Nephron progenitor cell (in vitro differentiated cells): ENCODE data around the gene SEC16B.

ENCODE experiments used
- DNase-seq: peaks from one replicate; pipeline ENCODE4 v3.0.0; 2021
- H3K27ac Mint-ChIP-seq: 2 replicates; pipeline ENCODE4 v1.8.0; 2021; ENCODE audit warnings: mild to moderate bottlenecking, moderate library complexity, mixed read lengths
- H3K27me3 Mint-ChIP-seq: 2 replicates; pipeline ENCODE4 v1.8.0; 2021; ENCODE audit warnings: mild to moderate bottlenecking, low read depth, mixed read lengths; ENCODE audit not compliant: poor library complexity
- H3K36me3 Mint-ChIP-seq: 2 replicates; pipeline ENCODE4 v1.8.0; 2021; ENCODE audit warnings: low read depth, mixed read lengths
- H3K4me1 Mint-ChIP-seq: 2 replicates; pipeline ENCODE4 v1.8.0; 2021; ENCODE audit warnings: mixed read lengths
- H3K4me3 Mint-ChIP-seq: 2 replicates; pipeline ENCODE4 v1.8.0; 2021; ENCODE audit warnings: mild to moderate bottlenecking, moderate library complexity, mixed read lengths
- H3K9me3 Mint-ChIP-seq: 2 replicates; pipeline ENCODE4 v1.8.0; 2021; ENCODE audit warnings: mild to moderate bottlenecking, moderate library complexity, mixed read lengths
- CTCF ChIP-seq: fragments of 200-600 bp; sonication (generic); IDR thresholded peaks from 2 replicates; pipeline ENCODE4 v1.5.0; 2021; ENCODE audit warnings: antibody characterized with exemption

SEC16B gene

GRCh38 chr1:177983077-177983476, 13.2 kb upstream of the SEC16B start:
- peaks cover 3% of the 10 kb centered on the region for H3K27me3 Mint-ChIP-seq
- H3K36me3 Mint-ChIP-seq: peaks cover 4% of the 10 kb centered on the region
- DNase-seq: no peak
- H3K4me1 Mint-ChIP-seq: peaks cover 30% of the 10 kb centered on the region
- no peak for TF ChIP-seq CTCF
- peaks cover 12% of the 10 kb centered on the region for H3K9me3 Mint-ChIP-seq
- no peak overlapping the region for H3K27ac Mint-ChIP-seq
- no peak overlapping the region for H3K4me3 Mint-ChIP-seq

- no peak for TF ChIP-seq CTCF
- Mint-ChIP-seq H3K36me3 (peaks cover 4% of the 10 kb centered on the region), H3K9me3 (no peaks in the 10 kb centered on the region), H3K4me3 (no peak overlapping the region), H3K27me3 (peaks cover 3% of the 10 kb centered on the region), H3K4me1 (peaks cover 32% of the 10 kb centered on the region), H3K27ac (no peak overlapping the region)
- no peak for DNase-seq
Measured at GRCh38 chr1:177981200-177981599, 11.3 kb upstream of the SEC16B start.

- Mint-ChIP-seq H3K27ac (no peak overlapping the region), H3K36me3 (peaks cover 2% of the 10 kb centered on the region), H3K9me3 (no peaks in the 10 kb centered on the region), H3K4me1 (peaks cover 32% of the 10 kb centered on the region), H3K27me3 (peaks cover 8% of the 10 kb centered on the region), H3K4me3 (no peak overlapping the region)
- DNase-seq: no peak
- no peak for TF ChIP-seq CTCF
Measured at GRCh38 chr1:177979272-177979671, 9.4 kb upstream of the SEC16B start.

DNA sequence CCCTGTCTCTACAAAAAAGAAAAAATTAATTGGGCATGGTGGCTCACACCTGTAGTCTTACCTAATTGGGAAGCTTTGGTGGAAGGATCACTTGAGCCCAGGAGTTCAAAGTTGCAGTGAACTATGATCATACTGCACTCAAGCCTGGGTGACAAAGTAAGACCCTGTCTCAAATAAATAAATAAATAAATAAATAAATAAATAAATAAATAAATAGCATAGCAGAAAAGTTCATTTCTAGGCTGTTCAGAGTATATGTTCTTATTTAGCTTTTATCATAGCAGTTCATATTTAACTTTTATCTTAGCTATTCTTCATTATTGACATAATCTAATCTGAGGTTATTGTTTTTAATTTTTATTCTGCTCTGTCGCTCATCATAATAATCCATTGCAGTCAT, 8.7 kb upstream of the SEC16B start:
- H3K27ac Mint-ChIP-seq: no peak overlapping the region
- no peak overlapping the region for H3K4me3 Mint-ChIP-seq
- peaks cover 9% of the 10 kb centered on the region for H3K27me3 Mint-ChIP-seq
- DNase-seq: no peak
- peaks cover 25% of the 10 kb centered on the region for H3K4me1 Mint-ChIP-seq
- no peaks in the 10 kb centered on the region for H3K36me3 Mint-ChIP-seq
- TF ChIP-seq CTCF: no peak
- no peaks in the 10 kb centered on the region for H3K9me3 Mint-ChIP-seq

GRCh38 chr1:177977141-177977540, 7.3 kb upstream of the SEC16B start:
- H3K27ac Mint-ChIP-seq: no peak overlapping the region
- H3K4me1 Mint-ChIP-seq: peaks cover 20% of the 10 kb centered on the region
- no peaks in the 10 kb centered on the region for H3K36me3 Mint-ChIP-seq
- no peak for TF ChIP-seq CTCF
- peaks cover 4% of the 10 kb centered on the region for H3K9me3 Mint-ChIP-seq
- DNase-seq: no peak
- H3K4me3 Mint-ChIP-seq: no peak overlapping the region
- H3K27me3 Mint-ChIP-seq: peaks cover 9% of the 10 kb centered on the region

GRCh38 chr1:177976596-177976995, 6.7 kb upstream of the SEC16B start:
- H3K36me3 Mint-ChIP-seq: no peaks in the 10 kb centered on the region
- H3K27ac Mint-ChIP-seq: no peak overlapping the region
- peaks cover 9% of the 10 kb centered on the region for H3K27me3 Mint-ChIP-seq
- DNase-seq: no peak
- H3K9me3 Mint-ChIP-seq: peaks cover 5% of the 10 kb centered on the region
- no peak for TF ChIP-seq CTCF
- no peak overlapping the region for H3K4me3 Mint-ChIP-seq
- peaks cover 15% of the 10 kb centered on the region for H3K4me1 Mint-ChIP-seq
